ENCODE results near the gene FSIP1. TPM values are rescaled to one million over a fixed set of nuclear protein-coding genes. Genes with fewer than 3 reads are reported as not detected.
A peak's percentile ranks its signal among the peaks of the same experiment; 100 is the strongest.

FSIP1 gene
- total and polyA plus RNA-seq, 9 of the 15 experiments (the other 6 are each of a cell fraction or from before 2014, with no cell fraction given) = 0.07 to 0.51 (median 0.29) TPM

DNA sequence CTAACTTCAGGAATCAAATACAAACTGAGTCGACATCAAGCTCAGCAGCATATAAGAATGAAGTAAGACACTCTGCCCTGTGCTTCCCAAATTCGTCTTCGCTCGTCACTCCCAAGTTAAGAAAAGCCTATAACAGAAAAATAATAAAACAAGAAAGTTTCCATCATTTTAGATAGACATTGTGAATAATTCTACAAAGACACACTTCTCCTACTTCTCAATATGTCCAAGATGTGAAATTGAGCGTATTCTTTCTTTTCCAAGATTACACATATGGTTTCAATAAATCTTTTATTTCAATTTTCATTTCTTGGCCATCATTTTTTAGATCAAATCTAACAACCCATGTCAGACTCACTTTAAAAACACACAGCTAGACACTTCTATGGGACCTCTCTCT, 85.1 kb downstream of the FSIP1 start:
- 89% methylated on average over 5 of the region's 5 CpGs for WGBS (ENCODE audit: insufficient coverage, low coverage, missing lambda C conversion rate)
- no peaks in the 10 kb centered on the region for H3K9me1 ChIP-seq (ENCODE audit: control insufficient read depth, insufficient read depth, low read length)
- no peaks in the 10 kb centered on the region for H3K27me3 ChIP-seq (ENCODE audit: control insufficient read depth in 2 of 2, insufficient read depth in 2 of 2, low read length in 2 of 2)
- DNase-seq (ENCODE audit: extremely low read depth in 1 of 4, low spot score in 3 of 4) (no peak), FAIRE-seq (no peak), ATAC-seq (no peak)
- in situ Hi-C loops (cut with MboI) = no loop called here
- no peak overlapping the region for H3K9ac ChIP-seq (ENCODE audit: insufficient read depth in 1 of 2, low read depth in 2 of 2, low read length in 2 of 2)
- no peak overlapping the region for H3K4me2 ChIP-seq (ENCODE audit: insufficient read depth, low read length)
- no peaks in the 10 kb centered on the region for H3K79me2 ChIP-seq (ENCODE audit: control insufficient read depth, insufficient read depth, low read length)
- no TSS peak for BruUV-seq (replicated peaks)
- H3K9me3 ChIP-seq (replicated peaks; ENCODE audit: control insufficient read depth, insufficient read depth, low read depth, low read length) = 0 out of 2 replicates have a peak, but pooled peaks cover 3% of the 10 kb centered on the region
- H3K27ac ChIP-seq (ENCODE audit: extremely low read depth, low read depth, low read length) = no peak overlapping the region; the same call in 2 of the 3 replicates
- peaks cover 14 to 31% of the 10 kb centered on the region in 2 experiments for H3K4me1 ChIP-seq (replicated peaks in 1 of 2; ENCODE audit: control insufficient read depth in 2 of 2, insufficient read depth in 2 of 2, low read length in 2 of 2)
- POLR2A ChIA-PET = interaction anchor here (0.6 kb wide), 1 partner anchor 346 kb away, joined by 3 read pairs; no protein-coding TSS in a partner anchor
- H3K36me3 ChIP-seq (ENCODE audit: control insufficient read depth, insufficient read depth, low read length) = no peaks in the 10 kb centered on the region
- intact Hi-C loops (cut with micrococcal nuclease) = no loop called here
- H4K20me1 ChIP-seq (replicated peaks; ENCODE audit: control insufficient read depth, insufficient read depth, low read length) = no peaks in the 10 kb centered on the region
- TF ChIP-seq ZC3H8 (IDR thresholded peaks at IDR 0.05) (no peak), ARID1B (IDR thresholded peaks at IDR 0.05) (no peak), MIER1 (IDR thresholded peaks at IDR 0.05; ENCODE audit: low read depth) (no peak), ZNF124 (CRISPR knock-in tag; IDR thresholded peaks at IDR 0.05) (no peak)
- TF ChIP-seq, protein P1, sequence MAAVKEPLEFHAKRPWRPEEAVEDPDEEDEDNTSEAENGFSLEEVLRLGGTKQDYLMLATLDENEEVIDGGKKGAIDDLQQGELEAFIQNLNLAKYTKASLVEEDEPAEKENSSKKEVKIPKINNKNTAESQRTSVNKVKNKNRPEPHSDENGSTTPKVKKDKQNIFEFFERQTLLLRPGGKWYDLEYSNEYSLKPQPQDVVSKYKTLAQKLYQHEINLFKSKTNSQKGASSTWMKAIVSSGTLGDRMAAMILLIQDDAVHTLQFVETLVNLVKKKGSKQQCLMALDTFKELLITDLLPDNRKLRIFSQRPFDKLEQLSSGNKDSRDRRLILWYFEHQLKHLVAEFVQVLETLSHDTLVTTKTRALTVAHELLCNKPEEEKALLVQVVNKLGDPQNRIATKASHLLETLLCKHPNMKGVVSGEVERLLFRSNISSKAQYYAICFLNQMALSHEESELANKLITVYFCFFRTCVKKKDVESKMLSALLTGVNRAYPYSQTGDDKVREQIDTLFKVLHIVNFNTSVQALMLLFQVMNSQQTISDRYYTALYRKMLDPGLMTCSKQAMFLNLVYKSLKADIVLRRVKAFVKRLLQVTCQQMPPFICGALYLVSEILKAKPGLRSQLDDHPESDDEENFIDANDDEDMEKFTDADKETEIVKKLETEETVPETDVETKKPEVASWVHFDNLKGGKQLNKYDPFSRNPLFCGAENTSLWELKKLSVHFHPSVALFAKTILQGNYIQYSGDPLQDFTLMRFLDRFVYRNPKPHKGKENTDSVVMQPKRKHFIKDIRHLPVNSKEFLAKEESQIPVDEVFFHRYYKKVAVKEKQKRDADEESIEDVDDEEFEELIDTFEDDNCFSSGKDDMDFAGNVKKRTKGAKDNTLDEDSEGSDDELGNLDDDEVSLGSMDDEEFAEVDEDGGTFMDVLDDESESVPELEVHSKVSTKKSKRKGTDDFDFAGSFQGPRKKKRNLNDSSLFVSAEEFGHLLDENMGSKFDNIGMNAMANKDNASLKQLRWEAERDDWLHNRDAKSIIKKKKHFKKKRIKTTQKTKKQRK (IDR thresholded peaks at IDR 0.05; ENCODE audit: borderline replicate concordance, low read depth, low read length) = no peak
- peak overlapping the region; percentile 34; the same call in 1 of the 2 replicates for H2AFZ ChIP-seq (ENCODE audit: low read depth, low read length)
- CTCF ChIA-PET (ENCODE audit: low intra/inter-chr PET ratio) = no interaction called here
- H3K4me3 ChIP-seq = no peak overlapping the region

Measured in K562 (cell line).